H1 (cell line): ENCODE data around the gene ADGB. TPM values are rescaled to one million over a fixed set of nuclear protein-coding genes. Genes with fewer than 3 reads are reported as not detected.

Experiments
- CTCF ChIA-PET: fragments of 300-600 bp; sonication (Branson Sonifier 250); formaldehyde crosslinking; loops from one replicate; lab custom pipeline; 2021; ENCODE audit not compliant: partially characterized antibody; lab: Charles Lee
- POLR2A ChIA-PET: fragments of 300-600 bp; sonication (Branson Sonifier 250); formaldehyde crosslinking; loops from one replicate; lab custom pipeline; 2021; ENCODE audit warnings: inconsistent platforms; ENCODE audit not compliant: partially characterized antibody; lab: Charles Lee
- DNase-seq, 2 experiments: peaks; one replicate each; pipeline versions ENCODE4 v3.0.0 to v3.0.0-alpha.2; 2010 to 2022; ENCODE audit warnings: low spot score in 2 of 2, low read depth in 1 of 2, mixed read lengths in 1 of 2
- FAIRE-seq: peaks from 2 replicates; lab custom pipeline; 2011; peaks lifted over from hg19 to GRCh38; lab: Jason Lieb, UNC
- H2AFZ ChIP-seq: 2 replicates; pipeline ENCODE4 v1.8.1; 2012; ENCODE audit warnings: low read length, inconsistent platforms
- H2AK5ac ChIP-seq: 2 replicates; pipeline ENCODE4 v1.6.1; 2013; ENCODE audit warnings: low read depth, low read length
- H2BK120ac ChIP-seq: replicated peaks from 2 replicates; pipeline ENCODE3; 2013; ENCODE audit warnings: low read depth, low read length, inconsistent platforms
- H2BK12ac ChIP-seq: 2 replicates; pipeline ENCODE4 v1.6.1; 2013; ENCODE audit warnings: low read depth, low read length
- H2BK15ac ChIP-seq: 2 replicates; pipeline ENCODE4 v1.6.1; 2013; ENCODE audit warnings: low read length
- H2BK20ac ChIP-seq: 2 replicates; pipeline ENCODE4 v1.6.1; 2013; ENCODE audit warnings: low read length
- H2BK5ac ChIP-seq: 2 replicates; pipeline ENCODE4 v1.6.1; 2013; ENCODE audit warnings: low read depth, low read length
- H3K14ac ChIP-seq: 2 replicates; pipeline ENCODE4 v1.6.1; 2013; ENCODE audit warnings: inconsistent platforms; ENCODE audit not compliant: insufficient read length
- H3K18ac ChIP-seq: 2 replicates; pipeline ENCODE4 v1.6.1; 2013; ENCODE audit warnings: low read length; ENCODE audit errors: extremely low read depth
- H3K23ac ChIP-seq: 2 replicates; pipeline ENCODE4 v1.6.1; 2013; ENCODE audit warnings: inconsistent platforms; ENCODE audit not compliant: insufficient read length
- H3K23me2 ChIP-seq: 2 replicates; pipeline ENCODE4 v1.6.1; 2013; ENCODE audit warnings: low read depth, low read length
- H3K27ac ChIP-seq: 2 replicates; pipeline ENCODE4 v1.6.1; 2011; ENCODE audit warnings: low read depth, low read length, inconsistent platforms
- H3K27me3 ChIP-seq, 4 experiments: replicated peaks in 1 of 4; 1 replicate in 1 of 4; 2 replicates in 3 of 4; pipeline versions ENCODE4 v1.6.1 to v1.8.1; 2011 to 2013; ENCODE audit warnings: low read length in 3 of 4, mild to moderate bottlenecking in 3 of 4, inconsistent platforms in 2 of 4, mixed read lengths in 2 of 4, moderate library complexity in 1 of 4; ENCODE audit not compliant: control insufficient read depth in 3 of 4, insufficient read depth in 3 of 4; ENCODE audit errors: extremely low read depth in 1 of 4
- H3K36me3 ChIP-seq, 4 experiments: 2 replicates each; pipeline versions ENCODE4 v1.6.1 to v1.8.1; 2011 to 2013; ENCODE audit warnings: mild to moderate bottlenecking in 4 of 4, low read length in 3 of 4, moderate library complexity in 2 of 4, control low read depth in 1 of 4, inconsistent platforms in 1 of 4; ENCODE audit not compliant: insufficient read depth in 4 of 4, control insufficient read depth in 2 of 4
- H3K4ac ChIP-seq: replicated peaks from 2 replicates; pipeline ENCODE3; 2013; ENCODE audit warnings: low read length, low read depth, mixed read lengths, inconsistent platforms; ENCODE audit not compliant: insufficient read length
- H3K4me1 ChIP-seq, 4 experiments: replicated peaks in 1 of 4; 1 replicate in 1 of 4; 2 replicates in 3 of 4; pipeline versions ENCODE4 v1.6.1 to v1.8.1; 2011 to 2013; ENCODE audit warnings: low read length in 3 of 4, inconsistent platforms in 2 of 4, mixed read lengths in 1 of 4; ENCODE audit not compliant: insufficient read depth in 4 of 4, control insufficient read depth in 3 of 4
- H3K4me2 ChIP-seq, 2 experiments: 2 replicates each; pipeline versions ENCODE4 v1.6.1 to v1.8.1; 2011 to 2013; ENCODE audit warnings: low read depth in 2 of 2, low read length in 2 of 2, control low read depth in 1 of 2, inconsistent platforms in 1 of 2, mild to moderate bottlenecking in 1 of 2; ENCODE audit not compliant: insufficient read depth in 1 of 2
- H3K4me3 ChIP-seq, 4 experiments: fragments of 200-600, 300-600 bp in 1 of 4; sonication (generic), shearing (Covaris generic), sonication (Bioruptor Twin) in 1 of 4; 2 replicates each; pipeline versions ENCODE4 v1.5.1 to v1.8.1; 2011 to 2016; ENCODE audit warnings: low read length in 4 of 4, low read depth in 3 of 4, control low read depth in 2 of 4, inconsistent platforms in 2 of 4, mild to moderate bottlenecking in 2 of 4, mixed read lengths in 1 of 4, moderate library complexity in 1 of 4; ENCODE audit not compliant: insufficient read depth in 2 of 4; ENCODE audit errors: extremely low read depth in 1 of 4
- H3K56ac ChIP-seq: replicated peaks from 2 replicates; pipeline ENCODE3; 2013; ENCODE audit warnings: low read depth, mild to moderate bottlenecking, mixed read lengths, low read length, inconsistent platforms; ENCODE audit not compliant: insufficient read length
- H3K79me1 ChIP-seq: 2 replicates; pipeline ENCODE4 v1.6.1; 2013; ENCODE audit warnings: low read depth, low read length, control low read depth
- H3K79me2 ChIP-seq, 2 experiments: 2 replicates each; pipeline versions ENCODE4 v1.6.1 to v1.8.1; 2012 to 2013; ENCODE audit warnings: low read length in 2 of 2, mild to moderate bottlenecking in 2 of 2, inconsistent platforms in 1 of 2; ENCODE audit not compliant: insufficient read depth in 2 of 2, control insufficient read depth in 1 of 2
- H3K9ac ChIP-seq, 4 experiments: replicated peaks in 1 of 4; 1 replicate in 1 of 4; 2 replicates in 3 of 4; pipeline versions ENCODE4 v1.6.1 to v1.8.1; 2011 to 2013; ENCODE audit warnings: low read depth in 3 of 4, low read length in 3 of 4, control low read depth in 2 of 4, mild to moderate bottlenecking in 2 of 4, moderate library complexity in 2 of 4, inconsistent platforms in 1 of 4; ENCODE audit errors: extremely low read depth in 1 of 4
- H3K9me3 ChIP-seq, 2 experiments: 2 replicates each; pipeline versions ENCODE4 v1.6.1 to v1.8.1; 2012 to 2013; ENCODE audit warnings: mild to moderate bottlenecking in 2 of 2, moderate library complexity in 2 of 2, control low read depth in 1 of 2, inconsistent platforms in 1 of 2, low read depth in 1 of 2, low read length in 1 of 2, mixed read lengths in 1 of 2; ENCODE audit not compliant: insufficient read depth in 2 of 2
- H4K20me1 ChIP-seq, 2 experiments: replicated peaks in 1 of 2; 2 replicates each; pipeline versions ENCODE3 to v1.8.1; 2011 to 2013; ENCODE audit warnings: inconsistent platforms in 2 of 2, low read length in 2 of 2, mild to moderate bottlenecking in 1 of 2; ENCODE audit not compliant: insufficient read depth in 2 of 2, control insufficient read depth in 1 of 2
- H4K5ac ChIP-seq: 2 replicates; pipeline ENCODE4 v1.6.1; 2013; ENCODE audit warnings: low read length, low read depth, mixed read lengths, inconsistent platforms; ENCODE audit not compliant: insufficient read length
- H4K8ac ChIP-seq: 2 replicates; pipeline ENCODE4 v1.8.0; 2013; ENCODE audit warnings: mild to moderate bottlenecking, moderate library complexity, low read length, inconsistent platforms; ENCODE audit not compliant: insufficient read depth; ENCODE audit errors: extremely low read depth
- H4K91ac ChIP-seq: replicated peaks from 2 replicates; pipeline ENCODE3; 2013; ENCODE audit warnings: low read length, mixed read lengths, inconsistent platforms; ENCODE audit not compliant: insufficient read length
- FOSL1 ChIP-seq: IDR thresholded peaks from 2 replicates; pipeline ENCODE4 v1.6.1; 2011; ENCODE audit warnings: mild to moderate bottlenecking, low read depth, low read length, moderate library complexity; ENCODE audit not compliant: insufficient read depth
- TCF12 ChIP-seq: IDR thresholded peaks from 2 replicates; pipeline ENCODE4 v1.6.1; 2011; ENCODE audit warnings: low read depth, mild to moderate bottlenecking, low read length
- WGBS, 2 experiments: shearing (Covaris generic) in 1 of 2; methylation state at CpG; one replicate each; pipeline versions ENCODE4 v1.1.6 to v1.1.7; 2013 to 2015; ENCODE audit warnings: low lambda C conversion rate in 2 of 2, mixed read lengths in 2 of 2, inconsistent platforms in 1 of 2, low coverage in 1 of 2, missing lambda C conversion rate in 1 of 2; ENCODE audit not compliant: insufficient replicate concordance in 2 of 2, insufficient coverage in 1 of 2, insufficient read length in 1 of 2; ENCODE audit errors: extremely low coverage in 1 of 2, missing lambda C conversion rate in 1 of 2; 5-methylcytosine and 5-hydroxymethylcytosine counted together
- polyA plus RNA-seq, 7 experiments: library from polyadenylated mRNA; depleted of rRNA in 3 of 7; stranded (reverse) in 5 of 7; unstranded in 2 of 7; fragments of >200 nt in 5 of 7; fragments of 200-250 nt in 2 of 7; gene quantifications; 1 replicate in 5 of 7; 2 replicates in 1 of 7; 4 replicates in 1 of 7; pipeline versions ENCODE4 v1.2.1 to v1.2.3, GENCODE V29; 2011 to 2013; ENCODE audit warnings: missing spikeins in 2 of 7, mixed read lengths in 2 of 7
- total RNA-seq: library from RNA; stranded (reverse); fragmentation: NEBNext Ultra II Directional; extraction: Animal tissue kit (Norgen Biotek cat#: 25700); gene quantifications from 2 replicates; pipeline ENCODE4 v1.2.1, GENCODE V29; 2021

ADGB gene
- total and polyA plus RNA-seq, 2 of the 8 experiments (the other 6 are each of a cell fraction or from before 2014, with no cell fraction given) = not detected

- no peaks in the 10 kb centered on the region for H3K23me2 ChIP-seq
- H3K27ac ChIP-seq = no peak overlapping the region
- no peaks in the 10 kb centered on the region for H4K20me1 ChIP-seq
- H4K5ac ChIP-seq = no peak overlapping the region
- H2AFZ ChIP-seq = no peak overlapping the region
- no peak overlapping the region for H4K8ac ChIP-seq
- H2BK12ac ChIP-seq = no peak overlapping the region
- H2BK120ac ChIP-seq = no peak overlapping the region
- H4K91ac ChIP-seq = no peak overlapping the region
- no peak overlapping the region for H3K4ac ChIP-seq
- H3K79me2 ChIP-seq = no peaks in the 10 kb centered on the region
- H3K4me1 ChIP-seq = no peaks in the 10 kb centered on the region
- CTCF ChIA-PET = interaction anchor here (0.8 to 1.3 kb wide), 3 partner anchors 8 to 129 kb away, joined by 3 to 4 read pairs (median 3); partner anchors contain the start of gene RAB32
- POLR2A ChIA-PET = no interaction called here
- no peaks in the 10 kb centered on the region for H3K27me3 ChIP-seq
- DNase-seq = no peak
- H3K14ac ChIP-seq = no peak overlapping the region
- no peak overlapping the region for H3K56ac ChIP-seq
- no peak overlapping the region for H2AK5ac ChIP-seq
- no peak overlapping the region for H3K23ac ChIP-seq
- H2BK15ac ChIP-seq = no peak overlapping the region
- TF ChIP-seq FOSL1 (no peak), TCF12 (no peak)
- TF ChIP-seq, all 59 proteins: peak for 0
- Histone ChIP-seq H3K9me3 (no peaks in the 10 kb centered on the region), H3K18ac (no peak overlapping the region), H2BK20ac (no peak overlapping the region), H3K4me2 (no peak overlapping the region), H2BK5ac (no peak overlapping the region), H3K36me3 (no peaks in the 10 kb centered on the region), H3K4me3 (no peak overlapping the region), H3K79me1 (no peaks in the 10 kb centered on the region), H3K9ac (no peak overlapping the region)
- FAIRE-seq = no peak
- 95% methylated on average over 3 of the region's 3 CpGs; no CpG with 5 or more reads in 1 of the 2 experiments for WGBS, 2 experiments
These were observed 74.3 kb downstream of the ADGB start for GRCh38 chr6:146673069-146673468.
